GM12878 (cell line): Measurements from ENCODE around the gene TWIST1. TPM values are rescaled to one million over a fixed set of nuclear protein-coding genes. Genes with fewer than 3 reads are reported as not detected.

Source experiments
- ATAC-seq: fragments of 200-7000 bp; cut with Tn5 transposase; 3 replicates; pipeline ENCODE4 v1.9.1; 2020; ENCODE audit warnings: mild to moderate bottlenecking, moderate library complexity
- BruUV-seq: library from RNA; stranded (reverse); fragments of 400-500 nt; replicated peaks from 2 replicates; lab custom pipeline; 2021; lab: Mats Ljungman, UMichigan
- CTCF ChIA-PET: fragments of 300-600 bp; sonication (Branson Sonifier 250); formaldehyde crosslinking; extraction: SDS; loops from one replicate; lab custom pipeline; 2021; ENCODE audit warnings: inconsistent platforms; lab: Yijun Ruan, JAX
- POLR2A ChIA-PET: fragments of 350-600 bp; formaldehyde crosslinking; extraction: SDS; loops from one replicate; lab custom pipeline; 2021; ENCODE audit warnings: inconsistent platforms; lab: Charles Lee
- RAD21 ChIA-PET: fragments of 300-600 bp; sonication (Branson Sonifier 250); formaldehyde crosslinking; loops from one replicate; lab custom pipeline; 2023; ENCODE audit warnings: antibody characterized with exemption; ENCODE audit not compliant: unreplicated experiment; lab: Charles Lee
- SMC1A ChIA-PET: fragments of 300-600 bp; sonication (Branson Sonifier 250); formaldehyde crosslinking; loops from one replicate; lab custom pipeline; 2023; ENCODE audit not compliant: unreplicated experiment, uncharacterized antibody; lab: Charles Lee
- DNase-seq: peaks from one replicate; pipeline ENCODE4 v3.0.0-alpha.2; 2011; ENCODE audit warnings: low read depth, low spot score
- FAIRE-seq: peaks from 3 replicates; lab custom pipeline; 2011; peaks lifted over from hg19 to GRCh38; lab: Jason Lieb, UNC
- H2AFZ ChIP-seq: 2 replicates; pipeline ENCODE4 v1.6.0; 2011; ENCODE audit warnings: low read depth, low read length, control low read depth; ENCODE audit not compliant: control insufficient read depth
- H3K27ac ChIP-seq: 2 replicates; pipeline ENCODE4 v1.5.1; 2011; ENCODE audit warnings: control low read depth; ENCODE audit not compliant: control insufficient read depth, insufficient read depth
- H3K27me3 ChIP-seq, 2 experiments: replicated peaks in 1 of 2; 2 replicates each; pipeline versions ENCODE4 v1.6.0 to v1.6.1; 2011; ENCODE audit warnings: low read length in 1 of 2; ENCODE audit not compliant: control insufficient read depth in 2 of 2, insufficient read depth in 2 of 2
- H3K36me3 ChIP-seq, 2 experiments: 2 replicates each; pipeline ENCODE4 v1.5.1; 2011; ENCODE audit warnings: low read length in 1 of 2; ENCODE audit not compliant: control insufficient read depth in 2 of 2, insufficient read depth in 2 of 2
- H3K4me1 ChIP-seq: 2 replicates; pipeline ENCODE4 v1.6.1; 2011; ENCODE audit warnings: mild to moderate bottlenecking, low read length, moderate library complexity, mixed read lengths; ENCODE audit not compliant: control insufficient read depth, insufficient read depth
- H3K4me2 ChIP-seq: 2 replicates; pipeline ENCODE4 v1.6.0; 2011; ENCODE audit warnings: control low read depth; ENCODE audit not compliant: control insufficient read depth, insufficient read depth
- H3K4me3 ChIP-seq: fragments of 200-600 bp; sonication (generic); 2 replicates; pipeline ENCODE4 v1.5.1; 2016
- H3K79me2 ChIP-seq: 2 replicates; pipeline ENCODE4 v1.6.0; 2011; ENCODE audit warnings: low read length; ENCODE audit not compliant: control insufficient read depth, insufficient read depth
- H3K9ac ChIP-seq: 2 replicates; pipeline ENCODE4 v1.8.0; 2011; ENCODE audit warnings: low read length, control low read depth, mixed read lengths; ENCODE audit not compliant: control insufficient read depth, insufficient read depth
- H3K9me3 ChIP-seq: replicated peaks from 3 replicates; pipeline ENCODE4 v1.5.1; 2011; ENCODE audit warnings: mild to moderate bottlenecking, low read length; ENCODE audit not compliant: control insufficient read depth, insufficient read depth
- H4K20me1 ChIP-seq: 2 replicates; pipeline ENCODE4 v1.6.0; 2011; ENCODE audit not compliant: control insufficient read depth, insufficient read depth
- BHLHE40 ChIP-seq, 2 experiments: fragments of 450-650 bp in 1 of 2; IDR thresholded peaks; 2 replicates each; pipeline ENCODE4 v1.6.1; 2011 to 2017; ENCODE audit warnings: low read depth in 2 of 2, borderline replicate concordance in 1 of 2, improper control_type of control experiment in 1 of 2, low read length in 1 of 2, mild to moderate bottlenecking in 1 of 2
- CBX3 ChIP-seq: fragments of 200-600 bp; sonication (generic); IDR thresholded peaks from 2 replicates; pipeline ENCODE4 v1.6.1; 2016; ENCODE audit warnings: low read depth, borderline replicate concordance
- FOS ChIP-seq: IDR thresholded peaks from 3 replicates; pipeline ENCODE4 v1.6.1; 2011; ENCODE audit warnings: borderline replicate concordance; ENCODE audit not compliant: insufficient read length; ENCODE audit errors: extremely low read depth
- KAT2A ChIP-seq: conservative IDR thresholded peaks from 2 replicates; pipeline ENCODE4 v1.6.1; 2011; ENCODE audit warnings: low read depth, low read length; ENCODE audit not compliant: control insufficient read depth
- POLR2AphosphoS5 ChIP-seq: IDR thresholded peaks from 2 replicates; pipeline ENCODE4 v1.6.1; 2011; ENCODE audit warnings: mild to moderate bottlenecking, low read length, inconsistent platforms
- SMAD5 ChIP-seq: IDR thresholded peaks from 2 replicates; pipeline ENCODE4 v1.6.1; 2016; ENCODE audit warnings: antibody characterized with exemption, low read depth
- TCF12 ChIP-seq: IDR thresholded peaks from 2 replicates; pipeline ENCODE4 v1.6.1; 2011; ENCODE audit warnings: low read depth, mild to moderate bottlenecking, low read length
- YY1 ChIP-seq: IDR thresholded peaks from 2 replicates; pipeline ENCODE4 v1.6.1; 2011; ENCODE audit warnings: low read depth, mild to moderate bottlenecking, low read length
- WGBS: methylation state at CpG from one replicate; pipeline ENCODE4 v1.1.6; 2016; ENCODE audit warnings: low lambda C conversion rate; ENCODE audit not compliant: insufficient replicate concordance, insufficient coverage; ENCODE audit errors: missing lambda C conversion rate; 5-methylcytosine and 5-hydroxymethylcytosine counted together
- in situ Hi-C: fragments of 300-500 bp; cut with MboI; formaldehyde crosslinking; loops from 9 replicates; pipeline ENCODE4 v1.14.3; 2018; ENCODE audit warnings: mixed read lengths
- intact Hi-C: fragments of 100-400 bp; cut with micrococcal nuclease; formaldehyde crosslinking; loops from one replicate; pipeline ENCODE4 v1.14.2; 2022; ENCODE audit not compliant: unreplicated experiment
- polyA plus RNA-seq, 11 experiments: library from polyadenylated mRNA; depleted of rRNA in 4 of 11; unstranded in 6 of 11; stranded (reverse) in 5 of 11; fragments of >200 nt; fragmentation: Nextera tagmentation in 4 of 11; fragmentation: Illumina TruSeq in 1 of 11; extraction: Ambion mirVana in 4 of 11; extraction: Trizol in 1 of 11; gene quantifications; 1 replicate in 1 of 11; 2 replicates in 10 of 11; pipeline versions ENCODE4 v1.2.1 to v1.2.3, GENCODE V29; 2011 to 2016; ENCODE audit warnings: inconsistent platforms in 2 of 11, missing spikeins in 2 of 11, low read depth in 1 of 11
- total RNA-seq, 4 experiments: library from RNA; depleted of rRNA in 3 of 4; stranded (reverse); fragments of >200 nt in 3 of 4; fragmentation: Illumina TruSeq in 1 of 4; extraction: Trizol in 1 of 4; gene quantifications; 2 replicates each; pipeline versions ENCODE4 v1.2.1 to v1.2.3, GENCODE V29; 2013 to 2021
- TF ChIP-seq, protein P1 (sequence below): IDR thresholded peaks from 2 replicates; pipeline ENCODE4 v1.6.1; 2012; ENCODE audit warnings: low read length, inconsistent platforms
- TF ChIP-seq, protein P2 (sequence below): fragments of 450-650 bp; IDR thresholded peaks from 2 replicates; pipeline ENCODE4 v1.6.1; 2017; ENCODE audit warnings: mild to moderate bottlenecking, moderate library complexity

The TWIST1 gene
- total and polyA plus RNA-seq, 10 of the 15 experiments (the other 5 are each of a cell fraction or from before 2014, with no cell fraction given) = not detected

DNA sequence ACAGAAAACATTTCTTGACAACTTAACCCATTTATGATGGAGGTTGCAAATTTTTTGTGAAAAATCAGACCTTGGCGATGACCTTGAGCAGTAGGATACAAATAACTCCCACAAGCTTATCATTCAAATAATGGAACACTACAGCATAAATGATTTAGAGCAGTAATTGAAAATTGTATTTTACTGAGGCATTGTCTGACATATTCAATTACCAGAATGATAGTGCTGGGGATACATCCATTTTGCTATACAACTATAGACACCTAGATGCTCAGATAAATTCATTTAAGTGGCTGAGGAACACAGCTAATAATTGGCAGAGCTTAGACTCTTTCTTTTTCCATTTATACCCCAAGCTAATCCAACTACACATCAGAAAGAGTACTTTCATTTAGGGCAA is 18.9 kb downstream of the TWIST1 start (continued):
- TF ChIP-seq YY1 (no peak), POLR2AphosphoS5 (no peak), SMAD5 (no peak)
- TF ChIP-seq, protein P1, sequence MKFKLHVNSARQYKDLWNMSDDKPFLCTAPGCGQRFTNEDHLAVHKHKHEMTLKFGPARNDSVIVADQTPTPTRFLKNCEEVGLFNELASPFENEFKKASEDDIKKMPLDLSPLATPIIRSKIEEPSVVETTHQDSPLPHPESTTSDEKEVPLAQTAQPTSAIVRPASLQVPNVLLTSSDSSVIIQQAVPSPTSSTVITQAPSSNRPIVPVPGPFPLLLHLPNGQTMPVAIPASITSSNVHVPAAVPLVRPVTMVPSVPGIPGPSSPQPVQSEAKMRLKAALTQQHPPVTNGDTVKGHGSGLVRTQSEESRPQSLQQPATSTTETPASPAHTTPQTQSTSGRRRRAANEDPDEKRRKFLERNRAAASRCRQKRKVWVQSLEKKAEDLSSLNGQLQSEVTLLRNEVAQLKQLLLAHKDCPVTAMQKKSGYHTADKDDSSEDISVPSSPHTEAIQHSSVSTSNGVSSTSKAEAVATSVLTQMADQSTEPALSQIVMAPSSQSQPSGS = no peak

DNA sequence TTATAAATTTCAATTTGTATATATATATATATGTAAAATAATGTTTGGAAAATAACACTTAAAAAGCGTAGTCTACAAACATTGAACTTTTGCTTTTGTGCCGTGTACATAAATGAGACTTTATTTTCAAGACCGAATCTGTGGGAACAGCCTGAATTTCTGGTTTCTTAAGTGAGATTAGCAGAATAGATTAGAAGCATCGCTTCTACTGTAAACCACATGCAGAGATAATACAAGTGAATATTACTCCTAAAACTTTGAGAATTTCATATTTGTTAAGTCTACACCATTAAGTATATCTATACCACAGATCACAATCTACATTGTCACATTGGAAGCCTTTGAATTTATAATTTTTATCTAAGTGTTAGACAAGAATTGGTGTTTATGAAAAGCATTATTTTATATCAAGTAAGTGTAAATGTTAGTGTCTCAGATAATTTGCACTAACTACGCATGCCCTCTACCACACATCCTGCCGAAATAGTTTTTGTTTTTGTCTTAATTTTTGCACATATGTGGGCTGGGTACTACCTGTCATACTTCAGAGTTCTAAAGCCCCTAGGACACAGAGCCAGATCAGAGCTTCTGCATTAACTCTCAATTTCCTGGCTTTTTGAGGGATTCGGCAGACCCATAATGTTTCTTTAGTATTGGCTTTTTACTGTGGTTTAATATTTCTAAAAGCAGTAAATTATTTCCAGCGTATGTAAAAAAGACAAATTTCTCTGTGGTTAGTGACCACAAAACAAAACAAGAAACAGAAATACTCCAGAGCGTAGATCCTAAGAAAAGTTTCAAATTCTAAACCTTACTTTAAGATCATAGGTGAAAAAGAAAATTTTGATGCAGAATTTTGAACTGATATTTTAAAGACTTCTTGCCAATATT is 20.0 kb downstream of the TWIST1 start:
- no peak for TF ChIP-seq CBX3
- no peak for TF ChIP-seq BHLHE40 (IDR thresholded peaks at IDR 0.05; ENCODE audit: borderline replicate concordance in 1 of 2, low read depth in 2 of 2, low read length in 1 of 2)
- TF ChIP-seq, protein P2, sequence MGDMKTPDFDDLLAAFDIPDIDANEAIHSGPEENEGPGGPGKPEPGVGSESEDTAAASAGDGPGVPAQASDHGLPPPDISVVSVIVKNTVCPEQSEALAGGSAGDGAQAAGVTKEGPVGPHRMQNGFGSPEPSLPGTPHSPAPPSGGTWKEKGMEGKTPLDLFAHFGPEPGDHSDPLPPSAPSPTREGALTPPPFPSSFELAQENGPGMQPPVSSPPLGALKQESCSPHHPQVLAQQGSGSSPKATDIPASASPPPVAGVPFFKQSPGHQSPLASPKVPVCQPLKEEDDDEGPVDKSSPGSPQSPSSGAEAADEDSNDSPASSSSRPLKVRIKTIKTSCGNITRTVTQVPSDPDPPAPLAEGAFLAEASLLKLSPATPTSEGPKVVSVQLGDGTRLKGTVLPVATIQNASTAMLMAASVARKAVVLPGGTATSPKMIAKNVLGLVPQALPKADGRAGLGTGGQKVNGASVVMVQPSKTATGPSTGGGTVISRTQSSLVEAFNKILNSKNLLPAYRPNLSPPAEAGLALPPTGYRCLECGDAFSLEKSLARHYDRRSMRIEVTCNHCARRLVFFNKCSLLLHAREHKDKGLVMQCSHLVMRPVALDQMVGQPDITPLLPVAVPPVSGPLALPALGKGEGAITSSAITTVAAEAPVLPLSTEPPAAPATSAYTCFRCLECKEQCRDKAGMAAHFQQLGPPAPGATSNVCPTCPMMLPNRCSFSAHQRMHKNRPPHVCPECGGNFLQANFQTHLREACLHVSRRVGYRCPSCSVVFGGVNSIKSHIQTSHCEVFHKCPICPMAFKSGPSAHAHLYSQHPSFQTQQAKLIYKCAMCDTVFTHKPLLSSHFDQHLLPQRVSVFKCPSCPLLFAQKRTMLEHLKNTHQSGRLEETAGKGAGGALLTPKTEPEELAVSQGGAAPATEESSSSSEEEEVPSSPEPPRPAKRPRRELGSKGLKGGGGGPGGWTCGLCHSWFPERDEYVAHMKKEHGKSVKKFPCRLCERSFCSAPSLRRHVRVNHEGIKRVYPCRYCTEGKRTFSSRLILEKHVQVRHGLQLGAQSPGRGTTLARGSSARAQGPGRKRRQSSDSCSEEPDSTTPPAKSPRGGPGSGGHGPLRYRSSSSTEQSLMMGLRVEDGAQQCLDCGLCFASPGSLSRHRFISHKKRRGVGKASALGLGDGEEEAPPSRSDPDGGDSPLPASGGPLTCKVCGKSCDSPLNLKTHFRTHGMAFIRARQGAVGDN = no peak
- TF ChIP-seq FOS = no peak
- no peak for TF ChIP-seq KAT2A
- no peak for TF ChIP-seq TCF12
- TF ChIP-seq, all 136 proteins: peak for 0
- Histone ChIP-seq H2AFZ (no peak overlapping the region), H3K4me3 (no peak overlapping the region), H3K9ac (no peak overlapping the region), H3K27ac (no peak overlapping the region), H3K27me3 (no peaks in the 10 kb centered on the region), H3K36me3 (no peaks in the 10 kb centered on the region), H3K4me1 (no peaks in the 10 kb centered on the region), H3K79me2 (no peaks in the 10 kb centered on the region), H3K9me3 (no peaks in the 10 kb centered on the region), H4K20me1 (no peaks in the 10 kb centered on the region), H3K4me2 (no peak overlapping the region)
- ChIA-PET POLR2A (no interaction called here), RAD21 (no interaction called here), CTCF (no interaction called here), SMC1A (interaction anchor here (1.1 to 1.2 kb wide), 2 partner anchors 9 to 612 kb away, joined by 3 read pairs; no protein-coding TSS in a partner anchor)
- WGBS = 36% methylated on average over 9 of the region's 9 CpGs
- in situ Hi-C loops (no loop called here), intact Hi-C loops (no loop called here)
- ATAC-seq (no peak), DNase-seq (no peak), FAIRE-seq (no peak)
- BruUV-seq = no TSS peak
